GM12892 (cell line): ENCODE data around the gene BPIFB6.

ENCODE experiments used
- DNase-seq: peaks from one replicate; pipeline ENCODE4 v3.0.0; 2011; ENCODE audit not compliant: insufficient read length
- FAIRE-seq: peaks from 2 replicates; lab custom pipeline; 2011; peaks lifted over from hg19 to GRCh38; lab: Jason Lieb, UNC
- POLR2A ChIP-seq: IDR thresholded peaks from 2 replicates; pipeline ENCODE4 v1.6.1; 2011; ENCODE audit warnings: low read depth, low read length, control low read depth
- POLR2AphosphoS5 ChIP-seq: IDR thresholded peaks from 2 replicates; pipeline ENCODE4 v1.6.1; 2011; ENCODE audit warnings: low read depth, low read length, control low read depth
- TAF1 ChIP-seq: IDR thresholded peaks from 2 replicates; pipeline ENCODE4 v1.6.1; 2011; ENCODE audit warnings: low read depth, mild to moderate bottlenecking, control low read depth, low read length, borderline replicate concordance

The BPIFB6 gene

DNA sequence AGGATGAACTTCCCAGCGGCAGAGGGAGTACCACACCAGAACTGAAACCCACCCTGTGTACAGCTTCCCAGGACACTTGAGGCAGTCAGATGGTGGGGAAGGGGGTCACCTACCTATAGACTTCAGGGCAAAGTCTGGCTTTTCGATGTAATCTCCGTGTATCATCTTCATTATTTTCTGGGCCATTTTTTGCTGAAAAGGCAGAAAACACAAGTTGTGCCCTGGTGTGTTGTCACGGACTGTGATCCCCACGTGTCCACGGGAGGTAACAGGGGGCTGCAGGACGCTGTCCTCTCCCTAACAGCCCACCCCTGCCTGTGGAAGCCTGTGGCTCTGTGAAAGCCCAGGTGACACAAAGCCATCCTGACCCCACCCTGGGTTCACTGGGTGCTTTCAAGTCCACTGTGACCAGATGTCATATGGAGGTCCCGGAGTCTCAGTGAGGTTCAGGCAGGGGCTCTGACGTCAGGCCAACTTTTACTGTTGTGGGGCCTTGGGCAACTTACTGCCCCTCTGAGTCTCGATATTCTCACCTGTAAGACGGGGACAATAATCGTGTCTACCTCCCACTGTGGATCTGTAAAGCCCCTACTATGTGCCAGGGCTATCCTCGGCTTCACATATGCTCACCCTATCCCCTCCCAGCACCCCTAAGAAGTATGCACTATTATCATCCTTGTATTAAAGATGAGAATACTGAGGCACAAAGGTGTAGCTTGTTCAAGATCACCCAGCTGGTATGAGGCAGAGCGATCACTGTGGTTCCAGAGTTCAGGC is 41.8 kb upstream of the BPIFB6 start:
- no peak for DNase-seq
- FAIRE-seq: no peak
- no peak for TF ChIP-seq POLR2AphosphoS5
- TF ChIP-seq POLR2A: no peak
- TF ChIP-seq TAF1: no peak

DNA sequence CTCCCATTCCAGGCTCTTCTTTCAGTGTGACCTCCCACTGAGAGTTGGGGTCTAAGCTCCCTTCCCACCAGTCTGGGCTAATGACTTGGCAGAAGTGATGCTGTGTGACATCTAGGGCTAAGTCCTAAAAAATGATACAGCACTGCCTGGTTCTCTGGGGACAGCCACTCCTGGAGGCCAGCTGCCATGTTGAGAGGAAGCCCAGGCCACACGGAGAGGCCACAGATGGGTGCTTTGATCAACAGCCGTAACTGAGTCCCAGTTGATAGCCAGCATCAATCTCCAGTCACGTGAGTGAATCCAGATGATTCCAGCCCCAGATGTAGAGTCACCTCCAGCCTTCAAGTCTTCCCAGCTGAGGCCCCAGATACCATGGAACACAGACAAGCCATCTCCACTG is 41.0 kb upstream of the BPIFB6 start:
- no peak for FAIRE-seq
- TF ChIP-seq POLR2A (no peak), TAF1 (no peak), POLR2AphosphoS5 (no peak)
- DNase-seq: no peak

DNA sequence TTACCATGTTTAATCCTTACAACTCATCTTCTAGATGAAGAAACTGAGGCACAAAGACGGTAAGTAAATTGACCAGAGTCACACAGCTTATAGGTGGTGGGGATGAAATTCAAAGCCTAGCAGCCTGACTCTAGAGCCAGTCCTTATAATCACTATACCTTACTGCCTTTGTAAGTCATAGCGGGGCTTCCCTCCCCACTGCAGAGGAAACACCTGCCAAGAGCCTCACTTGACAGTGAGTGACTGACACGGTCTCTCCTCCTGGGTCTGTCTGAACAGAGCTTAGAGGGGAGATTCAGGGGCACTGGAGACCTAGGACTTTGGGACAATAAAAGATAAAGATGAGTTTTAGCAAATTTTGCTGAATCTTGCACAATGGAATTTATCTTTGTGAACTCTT is 40.1 kb upstream of the BPIFB6 start:
- TF ChIP-seq POLR2A (no peak), TAF1 (no peak), POLR2AphosphoS5 (no peak)
- FAIRE-seq: no peak
- DNase-seq: no peak

DNA sequence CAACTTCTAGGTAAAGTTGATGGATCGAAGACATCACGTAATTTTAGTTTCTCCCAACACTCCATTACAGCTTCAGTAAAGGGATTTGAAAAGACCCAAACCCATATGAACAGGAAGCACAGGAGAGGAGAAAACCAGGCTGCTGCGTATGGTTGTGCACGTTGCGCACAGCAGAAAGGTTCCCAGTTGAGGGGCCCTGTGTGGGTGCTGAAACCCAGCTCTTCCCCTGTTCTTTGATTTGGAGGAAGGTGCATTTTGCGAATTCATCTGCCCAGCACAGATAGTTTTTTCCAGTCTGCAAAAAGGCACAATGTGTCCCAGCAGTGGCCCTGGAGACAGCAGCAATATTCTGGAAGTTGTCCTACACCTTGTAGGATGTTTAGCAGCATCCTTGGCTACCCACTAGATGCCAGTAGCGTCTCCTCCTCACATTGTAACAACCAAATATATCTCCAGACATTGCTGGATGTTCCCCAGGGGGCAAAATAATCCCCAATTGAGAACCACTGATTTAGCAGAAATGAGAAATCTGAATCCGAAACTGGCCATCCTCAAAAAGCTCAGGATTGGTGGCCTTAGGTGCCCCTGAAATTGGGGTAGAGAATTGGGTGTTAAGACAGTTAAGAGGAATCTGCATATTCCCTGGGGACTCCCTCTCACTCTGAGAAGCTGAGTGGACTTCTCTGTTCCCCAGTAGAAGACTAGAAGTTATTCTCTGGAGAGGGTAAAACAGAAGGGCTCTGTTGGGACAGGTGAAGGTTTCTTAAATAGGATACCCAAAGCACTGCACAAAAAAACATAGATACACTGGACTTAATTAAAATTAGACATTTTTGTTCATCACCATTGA is 39.4 kb upstream of the BPIFB6 start:
- no peak for FAIRE-seq
- DNase-seq: no peak
- TF ChIP-seq POLR2AphosphoS5: no peak
- no peak for TF ChIP-seq POLR2A
- no peak for TF ChIP-seq TAF1

DNA sequence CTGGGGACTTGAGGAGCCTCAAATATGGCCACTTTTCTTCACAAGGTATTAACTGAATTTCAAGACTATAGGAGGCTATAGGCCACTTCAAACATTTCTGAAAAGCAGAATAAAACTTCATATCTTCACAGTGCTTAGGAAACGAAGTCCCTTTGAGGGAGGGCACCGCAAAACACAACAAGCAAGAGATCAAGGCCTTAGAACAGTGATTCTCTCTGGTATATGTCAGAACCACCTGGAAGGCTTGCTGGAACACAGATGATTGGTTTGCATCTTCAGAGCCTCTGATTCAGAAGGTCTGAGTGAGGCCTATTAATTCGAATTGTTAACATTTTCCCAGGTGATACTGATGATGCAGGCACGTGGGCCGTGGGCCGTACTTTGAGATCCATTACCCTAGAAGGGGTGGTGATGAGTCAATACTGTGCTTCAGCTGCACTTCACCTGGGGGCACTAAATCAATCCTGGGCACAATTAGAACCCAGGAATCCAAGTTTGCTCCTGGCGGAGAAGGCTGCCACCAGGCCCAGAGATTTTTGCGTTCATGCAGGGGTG is 37.9 kb upstream of the BPIFB6 start:
- FAIRE-seq (no peak), DNase-seq (no peak)
- no peak for TF ChIP-seq POLR2AphosphoS5
- no peak for TF ChIP-seq TAF1
- no peak for TF ChIP-seq POLR2A

DNA sequence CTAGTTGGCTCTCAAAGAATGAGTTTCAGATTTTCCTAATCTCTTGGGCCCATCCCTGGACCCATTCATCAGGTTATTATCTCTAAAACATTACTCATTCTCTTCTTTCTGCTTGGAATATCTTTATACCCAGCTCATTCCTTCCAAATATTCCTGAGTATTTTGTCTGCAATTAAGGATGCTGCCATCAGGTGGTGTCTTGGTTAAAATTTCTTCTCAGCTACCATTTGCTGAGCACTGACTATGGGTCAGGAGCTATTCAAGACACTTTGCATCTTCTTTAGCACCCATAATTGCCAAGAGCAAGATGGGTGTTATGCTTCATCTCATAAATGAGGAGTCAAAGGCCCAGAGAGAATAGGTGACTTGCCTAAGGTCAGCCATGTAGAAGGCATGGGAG is 35.6 kb upstream of the BPIFB6 start:
- DNase-seq (no peak), FAIRE-seq (no peak)
- TF ChIP-seq POLR2A: no peak
- no peak for TF ChIP-seq POLR2AphosphoS5
- no peak for TF ChIP-seq TAF1

DNA sequence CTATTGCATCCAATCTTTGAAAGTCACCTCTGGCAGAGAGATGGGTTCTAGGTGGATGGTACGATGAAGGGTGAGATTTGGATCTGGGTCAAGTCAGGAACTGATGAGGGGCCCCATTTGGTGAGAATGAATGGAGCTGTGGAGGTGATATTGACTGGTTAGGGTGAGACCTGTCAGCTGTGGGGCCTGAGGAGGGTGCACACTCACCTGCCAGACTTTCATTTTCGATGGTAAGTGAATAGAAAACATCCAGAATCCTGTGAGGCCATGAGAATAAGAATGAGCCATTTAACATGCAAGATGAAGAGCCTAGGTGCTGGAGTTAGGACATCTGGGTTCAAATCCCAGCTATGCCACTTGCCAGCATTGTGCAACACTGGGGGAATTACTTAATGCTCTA is 34.0 kb upstream of the BPIFB6 start:
- no peak for DNase-seq
- TF ChIP-seq POLR2AphosphoS5: no peak
- TF ChIP-seq POLR2A: no peak
- TF ChIP-seq TAF1: no peak
- FAIRE-seq: no peak

DNA sequence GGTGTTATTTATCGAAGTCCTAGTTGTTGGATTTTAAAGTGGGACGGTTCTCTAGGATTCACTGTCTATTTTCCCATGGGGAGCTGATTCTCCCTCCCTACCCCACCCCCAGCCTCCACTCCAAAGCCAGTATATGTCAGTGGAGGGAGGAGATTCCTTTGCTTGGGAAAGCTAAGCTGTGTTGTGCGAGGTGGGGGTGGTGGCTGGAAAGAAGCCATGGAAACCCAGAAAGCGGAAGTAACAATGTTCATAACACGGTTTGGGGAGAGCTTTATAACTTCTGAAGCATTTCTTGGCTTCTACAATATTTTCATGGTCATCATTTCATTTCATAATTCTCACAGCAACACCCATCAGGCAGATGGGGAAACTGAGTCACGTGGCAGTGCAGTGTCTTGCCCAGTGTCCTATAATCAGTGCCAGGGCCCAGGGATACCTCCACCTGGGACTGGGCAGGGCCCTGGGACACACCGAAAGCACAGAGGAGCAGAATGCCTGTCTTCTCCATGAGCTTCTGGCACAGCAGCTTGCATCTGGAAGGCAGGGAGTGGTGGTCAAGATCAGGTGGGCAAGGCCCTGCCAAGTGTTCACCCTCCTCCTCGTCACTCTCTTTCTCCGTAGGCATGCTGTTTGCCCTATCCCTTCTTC is 31.7 kb upstream of the BPIFB6 start:
- no peak for DNase-seq
- TF ChIP-seq POLR2AphosphoS5: no peak
- TF ChIP-seq TAF1: no peak
- TF ChIP-seq POLR2A: no peak
- FAIRE-seq: no peak

DNA sequence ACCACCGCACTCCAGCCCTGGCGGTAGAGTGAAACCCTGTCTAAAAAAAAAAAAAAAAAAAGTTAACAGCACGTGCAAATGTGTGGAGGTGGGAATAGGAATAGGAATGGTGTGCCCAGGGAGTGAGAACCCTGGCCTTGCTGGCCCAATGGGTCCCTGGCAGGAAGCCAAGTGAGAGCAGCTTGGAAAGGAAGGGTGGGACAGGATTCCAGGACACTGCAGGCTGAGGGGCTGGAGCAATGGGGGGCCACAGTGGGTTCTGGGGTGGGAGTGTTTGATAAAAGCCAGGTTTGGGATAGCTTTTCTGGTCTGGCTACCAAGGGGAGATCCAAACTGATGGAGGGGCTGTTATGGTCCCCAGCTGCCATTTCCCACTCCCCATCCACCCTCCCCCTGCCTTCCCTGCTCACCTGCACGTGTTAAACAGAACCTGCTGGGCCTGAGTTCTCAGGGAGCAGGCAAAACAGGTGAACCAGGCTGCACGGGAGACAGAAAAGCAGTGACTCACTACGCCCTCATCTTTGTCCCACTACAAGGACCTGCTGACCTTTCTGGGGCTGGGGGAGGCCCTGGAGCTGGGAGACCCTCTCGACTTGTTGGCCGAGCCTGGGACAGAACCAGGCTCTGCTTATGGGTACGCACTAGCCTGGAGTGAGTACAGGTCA is 30.5 kb upstream of the BPIFB6 start:
- TF ChIP-seq POLR2AphosphoS5 (no peak), POLR2A (no peak)
- no peak for DNase-seq
- FAIRE-seq: no peak

DNA sequence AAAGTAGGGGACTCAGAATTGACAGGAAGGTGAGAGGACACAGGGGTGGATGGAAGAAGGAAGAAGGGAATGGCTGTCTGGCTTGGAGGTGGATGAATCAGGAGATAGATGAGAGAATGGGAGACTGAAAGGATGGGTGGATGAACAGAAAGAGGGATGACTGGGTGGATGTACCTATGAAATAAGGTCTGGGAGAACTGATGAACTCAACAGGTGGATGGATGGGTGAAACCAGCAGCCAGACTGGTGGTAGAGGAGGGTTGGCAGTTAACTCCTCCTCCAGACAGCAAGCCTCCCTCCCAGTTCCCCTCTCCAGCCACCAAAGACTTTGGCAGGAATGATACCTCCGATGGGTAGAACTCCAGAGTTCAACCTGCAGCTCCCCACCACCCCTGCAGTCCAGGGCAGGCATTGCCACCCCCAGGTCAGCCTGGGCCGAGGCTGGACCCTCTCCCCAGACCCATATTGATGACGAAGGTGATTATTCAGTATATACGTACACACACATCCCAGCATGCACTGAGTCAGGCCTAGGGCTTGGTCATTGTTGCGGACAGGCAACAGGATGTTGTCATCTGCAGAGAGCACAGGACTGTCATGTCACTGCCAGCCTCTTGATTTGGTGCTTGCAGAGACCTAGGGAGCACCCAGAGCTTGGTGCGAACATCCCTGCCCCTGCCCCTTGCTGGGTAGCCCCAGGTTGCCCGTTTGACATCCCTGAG is 29.2 kb upstream of the BPIFB6 start:
- FAIRE-seq (no peak), DNase-seq (no peak)
- TF ChIP-seq POLR2A (no peak), TAF1 (no peak), POLR2AphosphoS5 (no peak)

DNA sequence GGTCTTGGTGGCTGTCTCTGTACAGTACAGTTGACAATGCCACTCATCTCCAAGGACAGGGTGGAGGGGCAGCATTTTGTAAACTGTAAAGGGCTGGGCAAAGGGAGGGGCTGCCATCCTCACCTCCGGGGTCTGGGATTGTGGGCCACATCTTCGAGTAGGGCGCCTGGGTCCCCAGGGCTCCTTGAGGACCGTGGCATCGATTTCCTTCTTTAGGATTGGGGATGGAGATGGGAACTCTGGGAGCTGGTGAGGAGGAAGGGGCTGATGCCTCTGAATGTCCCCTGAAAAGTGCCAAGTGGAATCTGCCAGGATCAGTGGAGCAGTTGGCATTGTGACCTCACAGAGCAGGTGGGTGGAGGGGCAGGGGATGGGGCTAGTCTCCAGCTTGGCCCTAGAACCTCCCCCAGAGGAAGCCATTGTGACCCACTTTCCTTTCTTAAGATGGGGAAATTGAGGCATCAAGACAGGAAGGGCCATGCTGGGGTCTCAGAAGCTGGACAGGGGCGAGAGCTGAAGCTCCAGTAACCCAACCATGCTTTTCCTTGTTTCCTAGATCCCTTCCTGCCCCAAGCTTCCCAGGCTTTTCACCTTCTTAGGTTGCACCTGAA is 27.2 kb upstream of the BPIFB6 start, which contains the start of gene SUN5:
Gene SUN5 (minus strand): TSS at position 293 of the 611 bp plus-strand sequence. CDS start 93 bp downstream, at position 200.
- TF ChIP-seq TAF1 (no peak), POLR2A (no peak), POLR2AphosphoS5 (no peak)
- no peak for DNase-seq
- no peak for FAIRE-seq
